Subcutaneous adipose tissue (tissue), 4 donors: ENCODE results near the gene LURAP1L. TPM values are rescaled to one million over a fixed set of nuclear protein-coding genes. Genes with fewer than 3 reads are reported as not detected.

Experiments
- total RNA-seq, 4 donors: library from RNA; depleted of rRNA; stranded (reverse); fragments of >200 nt; gene quantifications; one replicate each; pipeline ENCODE4 v1.1.0, GENCODE V29; 2016
- TF ChIP-seq, protein P1 (sequence below): fragments of 450-650 bp; IDR thresholded peaks from one replicate; pipeline ENCODE4 v1.5.1; 2016; ENCODE audit warnings: low read depth, mild to moderate bottlenecking, control low read depth, antibody characterized with exemption, moderate library complexity

Gene LURAP1L
- total RNA-seq, 4 donors from 2014 or later, result 12.6 to 22.0 (median 16.7) TPM

DNA sequence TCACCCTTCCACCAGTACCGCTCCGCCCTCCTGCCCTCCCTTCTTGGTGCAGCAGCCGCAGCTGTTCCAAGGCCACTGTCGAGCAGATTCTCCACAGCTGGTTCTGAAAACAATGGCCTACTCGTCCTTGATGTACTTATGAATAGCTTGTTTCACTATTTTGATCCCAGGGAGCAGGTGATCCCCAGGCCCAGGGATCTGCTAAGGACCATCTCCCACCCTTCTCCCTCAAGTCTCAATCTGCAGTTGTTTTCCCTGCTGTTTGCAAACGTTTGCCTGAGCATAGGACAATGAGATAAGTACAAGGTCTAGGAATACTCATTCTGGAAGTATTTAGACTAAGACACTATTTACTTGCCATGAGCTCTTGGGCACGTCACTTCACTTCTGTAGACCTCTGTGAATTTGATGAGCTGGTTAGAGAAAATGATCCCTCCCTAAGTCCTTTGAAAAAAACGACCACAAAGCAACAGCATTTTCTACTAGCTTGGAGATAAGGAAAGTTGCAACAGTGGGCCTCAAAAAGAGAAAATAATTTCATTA lies 1.8 kb downstream of the LURAP1L start:
- TF ChIP-seq, protein P1, sequence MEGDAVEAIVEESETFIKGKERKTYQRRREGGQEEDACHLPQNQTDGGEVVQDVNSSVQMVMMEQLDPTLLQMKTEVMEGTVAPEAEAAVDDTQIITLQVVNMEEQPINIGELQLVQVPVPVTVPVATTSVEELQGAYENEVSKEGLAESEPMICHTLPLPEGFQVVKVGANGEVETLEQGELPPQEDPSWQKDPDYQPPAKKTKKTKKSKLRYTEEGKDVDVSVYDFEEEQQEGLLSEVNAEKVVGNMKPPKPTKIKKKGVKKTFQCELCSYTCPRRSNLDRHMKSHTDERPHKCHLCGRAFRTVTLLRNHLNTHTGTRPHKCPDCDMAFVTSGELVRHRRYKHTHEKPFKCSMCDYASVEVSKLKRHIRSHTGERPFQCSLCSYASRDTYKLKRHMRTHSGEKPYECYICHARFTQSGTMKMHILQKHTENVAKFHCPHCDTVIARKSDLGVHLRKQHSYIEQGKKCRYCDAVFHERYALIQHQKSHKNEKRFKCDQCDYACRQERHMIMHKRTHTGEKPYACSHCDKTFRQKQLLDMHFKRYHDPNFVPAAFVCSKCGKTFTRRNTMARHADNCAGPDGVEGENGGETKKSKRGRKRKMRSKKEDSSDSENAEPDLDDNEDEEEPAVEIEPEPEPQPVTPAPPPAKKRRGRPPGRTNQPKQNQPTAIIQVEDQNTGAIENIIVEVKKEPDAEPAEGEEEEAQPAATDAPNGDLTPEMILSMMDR, result no peak

DNA sequence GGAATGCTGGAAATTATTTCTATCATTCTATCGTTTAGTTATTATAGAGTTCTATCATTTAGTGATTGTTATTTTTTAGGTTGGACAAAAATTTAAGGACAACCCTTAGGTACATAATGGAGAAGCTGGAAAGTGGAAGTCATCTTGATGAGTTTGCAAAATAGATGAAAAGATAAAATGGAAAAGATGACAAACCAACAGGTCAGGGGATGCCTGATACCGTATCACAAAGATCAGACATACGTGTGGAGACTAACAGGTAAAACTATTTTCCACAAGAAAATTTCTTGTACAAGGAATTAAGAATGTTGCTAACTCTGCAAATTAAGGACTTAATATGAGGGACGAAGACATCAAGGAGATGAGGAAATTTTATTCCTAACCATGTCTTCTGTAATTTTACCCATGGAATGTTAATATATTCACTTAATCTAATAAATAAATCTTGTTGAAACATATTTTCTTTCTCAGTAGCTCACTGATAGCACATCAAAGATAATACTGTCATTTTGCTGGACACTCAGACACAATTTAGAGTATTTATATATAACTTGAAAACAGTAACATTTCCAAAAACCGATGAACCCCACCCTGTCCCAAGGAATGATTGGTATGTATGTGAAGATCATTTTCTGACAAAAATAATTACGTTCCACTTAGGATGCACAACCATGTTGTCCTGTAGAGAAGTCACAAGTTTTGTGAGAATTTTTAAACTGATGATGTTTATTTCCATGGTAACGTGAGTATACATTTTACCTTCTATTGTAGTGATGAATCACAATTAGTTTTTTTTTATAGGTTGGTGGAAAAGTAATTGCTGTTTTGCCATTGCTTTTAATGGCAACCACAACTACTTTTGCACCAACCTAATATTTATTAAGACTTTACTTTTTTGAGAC lies 2.6 kb downstream of the LURAP1L start:
- TF ChIP-seq, protein P1, result no peak

DNA sequence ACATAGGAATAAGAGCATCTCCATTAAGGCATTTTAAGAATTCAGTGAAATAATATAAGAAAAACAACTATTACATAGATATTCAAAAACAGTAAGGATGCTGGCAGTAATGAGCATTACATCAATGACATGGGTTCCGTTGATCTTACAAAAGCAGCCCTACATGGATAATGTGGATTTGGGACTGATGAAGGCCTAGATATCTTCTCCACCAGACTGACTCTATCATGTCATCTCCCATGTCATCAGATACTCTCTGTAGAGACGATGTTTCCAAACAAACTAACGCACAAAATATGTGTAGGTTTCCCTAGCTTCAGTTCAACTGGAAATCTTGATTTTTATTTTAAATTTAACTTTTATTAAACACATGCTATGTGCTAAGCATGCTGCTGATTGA lies 3.6 kb downstream of the LURAP1L start:
- TF ChIP-seq, protein P1, result no peak

DNA sequence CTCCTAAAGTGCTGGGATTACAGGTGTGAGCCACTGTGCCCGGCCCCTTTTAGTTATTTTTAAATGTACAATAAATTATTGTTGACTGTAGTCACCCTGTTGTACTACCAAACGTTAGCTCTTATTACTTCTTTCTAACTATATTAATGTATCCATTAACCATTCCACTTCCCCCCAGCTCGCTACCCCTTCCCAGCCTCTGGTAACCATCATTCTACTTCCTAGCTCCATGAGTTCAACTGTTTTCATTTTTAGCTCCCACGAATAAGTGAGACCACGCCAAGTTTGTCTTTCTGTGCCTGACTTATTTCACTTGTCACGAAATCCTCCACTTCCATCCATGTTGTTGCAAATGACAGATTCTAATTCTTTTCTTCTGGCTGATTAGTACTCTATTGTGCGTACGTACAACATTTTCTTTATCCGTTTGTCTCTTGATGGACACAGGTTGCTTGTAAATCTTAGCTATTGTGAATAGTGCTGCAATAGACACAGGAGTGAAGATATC lies 6.5 kb downstream of the LURAP1L start:
- TF ChIP-seq, protein P1, result no peak

DNA sequence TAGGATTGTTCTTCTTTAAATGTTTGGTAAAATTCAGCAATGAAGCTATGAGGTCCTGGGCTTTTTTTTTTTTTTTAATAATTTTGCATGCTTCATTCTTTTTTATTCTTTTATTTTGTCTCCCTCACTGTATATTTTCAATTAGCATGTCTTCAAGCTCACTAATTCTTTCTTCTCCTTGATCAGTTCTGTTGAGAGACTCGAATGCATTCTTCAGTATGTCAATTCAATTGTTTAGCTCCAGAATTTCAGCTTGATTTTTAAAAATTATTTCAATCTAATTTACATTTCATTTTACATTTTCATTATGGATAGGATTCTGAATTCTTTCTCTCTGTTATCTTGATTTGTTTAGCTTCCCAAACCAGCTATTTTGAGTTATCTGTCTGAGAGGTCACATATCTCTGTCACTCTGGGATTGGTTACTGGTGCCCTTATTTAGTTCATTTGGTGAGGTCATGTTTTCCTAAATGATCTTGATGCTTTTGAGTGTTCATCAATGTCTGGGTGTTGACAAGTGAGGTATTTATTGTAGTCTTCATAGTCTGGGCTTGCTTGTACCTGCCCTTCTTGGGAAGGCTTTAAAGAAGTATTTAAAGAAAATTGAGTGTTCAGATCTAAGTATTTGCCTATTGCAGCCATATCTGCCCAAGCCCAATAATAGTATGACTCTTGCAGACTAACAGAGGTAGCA lies 9.1 kb downstream of the LURAP1L start:
- TF ChIP-seq, protein P1, result no peak

DNA sequence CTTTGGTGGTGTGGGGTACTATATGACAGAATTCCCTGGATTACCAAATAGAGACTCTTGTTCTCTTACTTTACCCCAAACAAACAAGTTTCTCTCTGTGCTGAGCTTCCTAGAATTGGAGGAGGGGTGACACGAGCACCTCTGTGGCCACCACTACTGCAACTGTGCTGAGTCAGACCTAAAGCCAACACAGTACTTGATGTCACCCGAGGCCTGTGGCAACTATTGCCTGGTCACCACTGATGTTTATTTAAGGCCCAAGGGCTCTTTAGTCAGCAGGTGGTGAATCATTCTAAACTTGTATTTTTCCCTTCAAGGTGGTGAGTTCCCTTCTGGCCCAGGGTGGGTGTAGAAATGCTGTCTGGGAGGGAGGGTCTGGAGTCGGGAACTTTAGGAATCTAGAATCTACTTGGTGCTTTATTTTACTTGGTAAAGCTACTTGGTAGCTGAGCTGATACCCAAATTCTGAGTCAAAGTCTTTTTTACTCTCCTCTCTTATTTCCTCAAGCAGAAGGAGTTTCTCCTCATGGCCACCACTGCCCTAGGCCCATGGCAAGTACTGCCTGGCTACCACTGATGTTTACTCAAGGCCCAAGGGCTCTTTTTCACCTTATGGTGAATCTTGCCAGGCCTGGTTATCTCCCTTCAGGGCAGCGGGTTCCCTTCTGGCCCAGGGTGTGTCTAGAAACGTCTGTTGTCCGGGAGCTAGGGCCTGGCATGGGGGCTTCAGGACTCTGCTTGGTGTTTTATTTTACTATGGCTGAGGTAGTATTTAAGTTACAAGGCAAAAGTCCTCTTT lies 9.8 kb downstream of the LURAP1L start:
- TF ChIP-seq, protein P1, result no peak
